Panc1 (cell line): ENCODE results near the gene BCS1L.

ENCODE experiments used
- CTCF ChIP-seq: fragments of 450-650 bp; IDR thresholded peaks from 2 replicates; pipeline ENCODE4 v1.5.1; 2017; ENCODE audit warnings: mild to moderate bottlenecking
- POLR2AphosphoS5 ChIP-seq: IDR thresholded peaks from 2 replicates; pipeline ENCODE4 v1.6.1; 2012; ENCODE audit warnings: mild to moderate bottlenecking, low read depth, low read length, moderate library complexity
- SIN3A ChIP-seq: IDR thresholded peaks from 2 replicates; pipeline ENCODE4 v1.6.1; 2012; ENCODE audit warnings: low read depth, mild to moderate bottlenecking, low read length, moderate library complexity, borderline replicate concordance; ENCODE audit not compliant: insufficient read depth
- TF ChIP-seq, protein P1 (sequence below), 2 experiments: IDR thresholded peaks; 2 replicates each; pipeline ENCODE4 v1.6.1; 2011 to 2012; ENCODE audit warnings: low read depth in 2 of 2, control low read depth in 1 of 2, low read length in 1 of 2, mild to moderate bottlenecking in 1 of 2, moderate library complexity in 1 of 2; ENCODE audit not compliant: insufficient read depth in 1 of 2

GRCh38 chr2:218635719-218636118 lies 23.8 kb upstream of the BCS1L start:
- TF ChIP-seq SIN3A (no peak), CTCF (no peak), POLR2AphosphoS5 (no peak)
- TF ChIP-seq, protein P1, sequence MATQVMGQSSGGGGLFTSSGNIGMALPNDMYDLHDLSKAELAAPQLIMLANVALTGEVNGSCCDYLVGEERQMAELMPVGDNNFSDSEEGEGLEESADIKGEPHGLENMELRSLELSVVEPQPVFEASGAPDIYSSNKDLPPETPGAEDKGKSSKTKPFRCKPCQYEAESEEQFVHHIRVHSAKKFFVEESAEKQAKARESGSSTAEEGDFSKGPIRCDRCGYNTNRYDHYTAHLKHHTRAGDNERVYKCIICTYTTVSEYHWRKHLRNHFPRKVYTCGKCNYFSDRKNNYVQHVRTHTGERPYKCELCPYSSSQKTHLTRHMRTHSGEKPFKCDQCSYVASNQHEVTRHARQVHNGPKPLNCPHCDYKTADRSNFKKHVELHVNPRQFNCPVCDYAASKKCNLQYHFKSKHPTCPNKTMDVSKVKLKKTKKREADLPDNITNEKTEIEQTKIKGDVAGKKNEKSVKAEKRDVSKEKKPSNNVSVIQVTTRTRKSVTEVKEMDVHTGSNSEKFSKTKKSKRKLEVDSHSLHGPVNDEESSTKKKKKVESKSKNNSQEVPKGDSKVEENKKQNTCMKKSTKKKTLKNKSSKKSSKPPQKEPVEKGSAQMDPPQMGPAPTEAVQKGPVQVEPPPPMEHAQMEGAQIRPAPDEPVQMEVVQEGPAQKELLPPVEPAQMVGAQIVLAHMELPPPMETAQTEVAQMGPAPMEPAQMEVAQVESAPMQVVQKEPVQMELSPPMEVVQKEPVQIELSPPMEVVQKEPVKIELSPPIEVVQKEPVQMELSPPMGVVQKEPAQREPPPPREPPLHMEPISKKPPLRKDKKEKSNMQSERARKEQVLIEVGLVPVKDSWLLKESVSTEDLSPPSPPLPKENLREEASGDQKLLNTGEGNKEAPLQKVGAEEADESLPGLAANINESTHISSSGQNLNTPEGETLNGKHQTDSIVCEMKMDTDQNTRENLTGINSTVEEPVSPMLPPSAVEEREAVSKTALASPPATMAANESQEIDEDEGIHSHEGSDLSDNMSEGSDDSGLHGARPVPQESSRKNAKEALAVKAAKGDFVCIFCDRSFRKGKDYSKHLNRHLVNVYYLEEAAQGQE (IDR thresholded peaks at IDR 0.05; ENCODE audit: insufficient read depth in 1 of 2, low read depth in 2 of 2, low read length in 1 of 2) = no peak
